Hepatocyte (in vitro differentiated cells): ENCODE data around the gene THBS2. TPM values are rescaled to one million over a fixed set of nuclear protein-coding genes. Genes with fewer than 3 reads are reported as not detected.
"Not testable (repeated sequence)": the region's sequence is repeated elsewhere in the genome, so short reads cannot be mapped to it uniquely, and the experiment has no call there.

Experiments used
- DNase-seq: peaks from one replicate; pipeline ENCODE4 v3.0.0-alpha.2; 2016; ENCODE audit warnings: low spot score
- H2AFZ ChIP-seq: fragments of 200-600 bp; sonication (generic); 2 replicates; pipeline ENCODE4 v1.6.0; 2016; ENCODE audit warnings: antibody characterized with exemption, mild to moderate bottlenecking
- H3K27ac ChIP-seq: fragments of 200-600 bp; sonication (generic); 2 replicates; pipeline ENCODE4 v1.5.1; 2016; ENCODE audit warnings: mild to moderate bottlenecking
- H3K27me3 ChIP-seq: fragments of 200-600 bp; sonication (generic); 2 replicates; pipeline ENCODE4 v1.6.1; 2016
- H3K36me3 ChIP-seq: fragments of 200-600 bp; sonication (generic); replicated peaks from 2 replicates; pipeline ENCODE4 v1.5.1; 2016; ENCODE audit warnings: low read depth; ENCODE audit not compliant: insufficient read depth
- H3K4me1 ChIP-seq: fragments of 200-600 bp; sonication (generic); 2 replicates; pipeline ENCODE4 v1.5.1; 2016; ENCODE audit warnings: mild to moderate bottlenecking, moderate library complexity; ENCODE audit not compliant: insufficient read depth
- H3K4me2 ChIP-seq: fragments of 200-600 bp; sonication (generic); 2 replicates; pipeline ENCODE4 v1.6.0; 2016
- H3K4me3 ChIP-seq: fragments of 200-600 bp; sonication (generic); 2 replicates; pipeline ENCODE4 v1.5.1; 2016; ENCODE audit warnings: mild to moderate bottlenecking
- H3K79me2 ChIP-seq: fragments of 200-600 bp; sonication (generic); 2 replicates; pipeline ENCODE4 v1.6.0; 2017; ENCODE audit warnings: mild to moderate bottlenecking
- H3K9me2 ChIP-seq: fragments of 200-600 bp; sonication (generic); replicated peaks from 2 replicates; pipeline ENCODE4 v1.6.0; 2017; ENCODE audit warnings: mild to moderate bottlenecking; ENCODE audit not compliant: insufficient read depth
- H3K9me3 ChIP-seq: fragments of 200-600 bp; sonication (generic); 2 replicates; pipeline ENCODE4 v1.5.1; 2016; ENCODE audit warnings: low read depth, mild to moderate bottlenecking
- H4K20me1 ChIP-seq: fragments of 200-600 bp; sonication (generic); 2 replicates; pipeline ENCODE4 v1.6.0; 2016; ENCODE audit warnings: mild to moderate bottlenecking; ENCODE audit not compliant: insufficient read depth, poor library complexity, severe bottlenecking
- CTCF ChIP-seq: fragments of 200-600 bp; sonication (generic); IDR thresholded peaks from 2 replicates; pipeline ENCODE4 v1.5.1; 2016; ENCODE audit warnings: antibody characterized with exemption, mild to moderate bottlenecking; ENCODE audit not compliant: poor library complexity
- EZH2 ChIP-seq: fragments of 200-600 bp; sonication (generic); IDR thresholded peaks from 2 replicates; pipeline ENCODE4 v1.6.1; 2016; ENCODE audit warnings: antibody characterized with exemption, mild to moderate bottlenecking, borderline replicate concordance
- EZH2phosphoT487 ChIP-seq: fragments of 200-600 bp; sonication (generic); IDR thresholded peaks from one replicate; pipeline ENCODE4 v1.6.1; 2018; ENCODE audit warnings: antibody characterized with exemption, mild to moderate bottlenecking, low read depth, moderate library complexity; ENCODE audit not compliant: unreplicated experiment, severe bottlenecking
- WGBS: methylation state at CpG from one replicate; pipeline ENCODE4 v1.1.6; 2016; ENCODE audit warnings: low lambda C conversion rate; ENCODE audit errors: missing lambda C conversion rate; 5-methylcytosine and 5-hydroxymethylcytosine counted together
- polyA plus RNA-seq: library from polyadenylated mRNA; unstranded; fragments of >200 nt; fragmentation: Nextera tagmentation; extraction: Ambion mirVana; gene quantifications from 2 replicates; pipeline ENCODE4 v1.2.1, GENCODE V29; 2016
- total RNA-seq: library from RNA; depleted of rRNA; stranded (reverse); fragments of >200 nt; gene quantifications from 2 replicates; pipeline ENCODE4 v1.2.3, GENCODE V29; 2014

The THBS2 gene
- total and polyA plus RNA-seq, 2 experiments from 2014 or later = 3.9 to 5.5 TPM

- Histone ChIP-seq H3K9me3 (no peaks in the 10 kb centered on the region), H3K4me2 (no peak overlapping the region), H3K4me1 (no peaks in the 10 kb centered on the region), H3K4me3 (no peak overlapping the region), H3K27me3 (no peaks in the 10 kb centered on the region), H3K27ac (no peak overlapping the region), H3K9me2 (no peaks in the 10 kb centered on the region), H3K36me3 (no peaks in the 10 kb centered on the region), H3K79me2 (no peaks in the 10 kb centered on the region), H4K20me1 (no peaks in the 10 kb centered on the region), H2AFZ (no peak overlapping the region)
- WGBS = 91% methylated on average over 3 of the region's 3 CpGs
- TF ChIP-seq EZH2phosphoT487 = no peak
- no peak for TF ChIP-seq EZH2
- TF ChIP-seq CTCF = no peak
- no peak for DNase-seq
These were observed 69.2 kb downstream of the THBS2 start for GRCh38 chr6:169184419-169184818.

GRCh38 chr6:169183233-169183632 is 70.4 kb downstream of the THBS2 start:
- TF ChIP-seq EZH2phosphoT487 = no peak
- TF ChIP-seq EZH2 = no peak
- no peak for TF ChIP-seq CTCF
- no peak for DNase-seq
- 93% methylated on average over 8 of the region's 8 CpGs for WGBS
- Histone ChIP-seq H3K27me3 (no peaks in the 10 kb centered on the region), H3K9me3 (no peaks in the 10 kb centered on the region), H3K4me1 (no peaks in the 10 kb centered on the region), H3K4me3 (no peak overlapping the region), H2AFZ (no peak overlapping the region), H4K20me1 (no peaks in the 10 kb centered on the region), H3K4me2 (no peak overlapping the region), H3K79me2 (no peaks in the 10 kb centered on the region), H3K27ac (no peak overlapping the region), H3K36me3 (no peaks in the 10 kb centered on the region), H3K9me2 (no peaks in the 10 kb centered on the region)

GRCh38 chr6:169179831-169180230 is 73.8 kb downstream of the THBS2 start:
- H3K9me2 ChIP-seq, H3K4me3 ChIP-seq, H3K27ac ChIP-seq, H3K9me3 ChIP-seq, H2AFZ ChIP-seq, H4K20me1 ChIP-seq, H3K36me3 ChIP-seq, H3K4me2 ChIP-seq, H3K27me3 ChIP-seq, DNase-seq, H3K79me2 ChIP-seq, H3K4me1 ChIP-seq: not testable (repeated sequence)
- 53% methylated on average over 1 of the region's 1 CpG for WGBS

GRCh38 chr6:169177516-169178166 is 76.0 kb downstream of the THBS2 start:
- no peak overlapping the region for H2AFZ ChIP-seq
- H3K4me1 ChIP-seq = no peaks in the 10 kb centered on the region
- no peaks in the 10 kb centered on the region for H3K36me3 ChIP-seq
- 83% methylated on average over 10 of the region's 10 CpGs for WGBS
- H4K20me1 ChIP-seq = no peaks in the 10 kb centered on the region
- H3K27ac ChIP-seq = no peak overlapping the region
- no peaks in the 10 kb centered on the region for H3K9me2 ChIP-seq
- H3K4me2 ChIP-seq = no peak overlapping the region
- no peak overlapping the region for H3K4me3 ChIP-seq
- no peaks in the 10 kb centered on the region for H3K79me2 ChIP-seq
- no peak for DNase-seq
- TF ChIP-seq EZH2phosphoT487 = no peak
- TF ChIP-seq CTCF = no peak
- no peak for TF ChIP-seq EZH2
- no peaks in the 10 kb centered on the region for H3K9me3 ChIP-seq
- no peaks in the 10 kb centered on the region for H3K27me3 ChIP-seq
